ENCODE data around the gene AK8.
"Not testable (repeated sequence)": the region's sequence is repeated elsewhere in the genome, so short reads cannot be mapped to it uniquely, and the experiment has no call there.

The AK8 gene

DNA sequence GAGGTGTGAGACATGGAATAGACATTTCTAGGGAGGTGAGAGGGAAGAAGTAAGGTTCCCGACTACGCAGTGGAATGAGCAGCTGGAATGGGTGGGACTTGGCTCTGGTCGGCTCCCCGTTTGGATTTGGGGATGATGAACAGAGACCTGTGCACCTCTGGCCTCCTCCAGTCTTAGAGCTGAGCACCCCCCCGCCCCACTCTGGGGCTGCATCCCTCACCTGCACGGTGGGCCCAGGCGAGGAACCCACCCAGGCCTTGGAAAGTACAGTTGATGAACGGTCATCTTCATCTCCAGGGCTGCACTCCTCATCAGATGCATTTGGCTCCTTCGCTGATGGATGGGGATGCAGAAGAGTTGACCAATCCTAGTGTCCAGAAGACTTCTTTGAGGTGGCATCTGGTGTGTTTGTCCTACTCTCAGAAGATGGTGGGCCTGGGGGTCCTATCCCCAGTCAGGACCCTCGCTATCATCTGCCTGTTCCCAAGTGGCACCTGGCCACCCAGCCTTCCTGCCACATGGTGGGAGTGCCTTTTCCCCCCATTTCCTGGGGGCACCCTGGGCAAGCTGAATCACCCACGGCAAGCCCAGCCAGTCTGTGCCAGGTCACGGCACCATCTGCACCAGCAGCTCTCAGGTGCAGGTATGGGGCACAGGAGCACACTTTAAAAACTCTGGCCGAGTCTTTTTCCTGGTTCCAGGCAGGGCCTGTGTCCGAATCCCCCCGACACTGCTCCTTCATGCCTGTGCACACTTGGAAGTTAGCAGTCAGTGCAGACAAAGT lies 137.4 kb downstream of the AK8 start:
- no peak for DNase-seq

DNA sequence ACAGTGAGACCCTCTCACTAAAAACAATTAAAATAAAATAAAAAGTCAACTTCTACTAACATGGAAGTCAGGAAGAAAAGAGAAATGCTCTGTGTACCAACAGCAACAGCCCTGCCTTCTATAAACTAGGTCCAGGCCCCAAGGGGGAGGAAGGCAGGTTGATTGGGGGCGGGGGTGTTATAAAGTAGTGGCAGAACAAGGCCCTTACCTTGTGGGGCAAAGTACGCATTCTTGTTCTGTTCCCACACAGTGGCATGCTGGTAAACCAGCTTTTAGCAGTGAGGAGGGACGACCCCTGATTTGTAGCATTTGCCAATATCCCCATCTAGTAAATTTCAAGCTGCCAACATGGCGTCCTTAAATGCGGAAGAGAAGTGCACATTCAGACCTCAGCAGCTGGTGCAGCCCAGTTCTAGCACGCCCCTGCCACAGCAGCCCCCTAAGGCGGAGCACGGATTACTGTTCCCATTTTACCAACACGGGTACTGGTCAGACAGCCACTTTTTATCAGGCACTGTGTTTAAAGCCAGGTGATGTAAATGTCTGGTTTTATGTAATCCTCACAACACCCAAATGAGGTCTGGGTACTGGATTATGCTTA lies 138.3 kb downstream of the AK8 start:
- no peak for DNase-seq

DNA sequence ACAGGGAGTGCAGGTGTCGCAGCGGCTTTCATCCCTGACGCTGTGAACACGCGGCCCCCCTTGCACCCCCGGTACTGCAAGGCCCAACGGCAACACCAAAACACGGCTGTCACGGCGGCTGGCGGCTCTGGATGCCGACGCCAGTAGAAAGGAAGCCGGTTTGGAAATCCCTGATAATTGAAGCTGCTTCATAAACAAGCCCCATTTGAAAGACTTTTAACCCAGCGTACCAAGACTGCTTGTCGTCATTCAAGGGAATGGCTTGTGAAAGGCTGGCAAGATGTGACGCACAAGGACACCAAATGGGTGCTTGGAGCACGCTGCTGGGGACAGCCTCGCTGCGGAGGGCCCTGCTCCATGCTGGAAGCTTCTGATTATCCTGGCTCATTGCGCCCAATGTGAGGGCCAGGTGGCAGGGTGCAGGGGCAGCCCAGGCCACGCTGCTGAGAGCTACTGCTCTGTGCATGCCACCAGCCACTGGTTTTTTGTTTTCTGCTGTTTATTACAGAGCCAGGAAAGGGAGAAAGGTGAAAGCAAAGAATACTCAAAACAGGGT lies 144.7 kb downstream of the AK8 start:
- no peak for DNase-seq

DNA sequence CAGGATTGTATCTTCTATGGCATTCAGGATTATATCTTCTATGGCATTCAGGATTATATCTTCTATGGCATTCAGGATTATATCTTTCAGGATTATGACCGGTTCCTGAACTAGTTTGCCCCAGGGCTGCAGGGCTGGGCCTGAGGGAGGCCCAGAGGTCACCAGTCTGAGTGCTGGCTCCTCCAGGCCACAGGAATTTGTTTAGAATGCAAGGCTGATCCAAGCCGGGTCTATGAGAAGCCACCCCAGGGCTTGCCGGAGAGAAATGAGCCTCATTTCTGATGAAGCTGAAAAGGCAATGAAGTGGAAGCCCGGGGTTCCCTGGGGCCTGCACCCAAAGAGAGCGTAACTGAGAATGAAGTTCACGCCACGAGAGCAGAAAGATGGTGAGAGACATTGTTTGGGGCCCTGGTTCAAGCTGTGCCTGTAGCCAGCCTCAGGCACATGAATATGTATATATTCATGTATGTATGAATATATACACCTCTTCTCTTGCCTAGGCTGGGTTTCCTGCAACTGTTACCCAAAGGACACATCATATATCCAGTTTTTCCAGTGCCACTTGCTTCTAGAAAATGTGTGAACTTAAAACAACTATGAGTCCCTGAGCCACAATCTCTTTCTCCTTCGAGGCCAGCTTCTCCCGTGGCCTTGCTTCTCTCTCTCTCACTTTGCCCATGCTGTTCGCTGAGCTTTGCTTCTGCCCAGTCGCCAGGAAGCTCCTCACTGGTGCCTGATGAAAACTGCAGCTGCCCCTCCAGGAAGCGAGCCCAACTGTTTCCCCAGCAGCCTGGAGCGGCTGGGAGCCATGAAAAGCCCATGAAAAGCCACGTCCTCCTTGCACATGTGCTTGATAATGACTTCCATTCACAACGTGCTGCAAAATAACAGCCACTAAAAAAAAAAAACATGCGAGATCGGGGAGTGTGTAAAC lies 145.5 kb downstream of the AK8 start:
- DNase-seq: no peak

DNA sequence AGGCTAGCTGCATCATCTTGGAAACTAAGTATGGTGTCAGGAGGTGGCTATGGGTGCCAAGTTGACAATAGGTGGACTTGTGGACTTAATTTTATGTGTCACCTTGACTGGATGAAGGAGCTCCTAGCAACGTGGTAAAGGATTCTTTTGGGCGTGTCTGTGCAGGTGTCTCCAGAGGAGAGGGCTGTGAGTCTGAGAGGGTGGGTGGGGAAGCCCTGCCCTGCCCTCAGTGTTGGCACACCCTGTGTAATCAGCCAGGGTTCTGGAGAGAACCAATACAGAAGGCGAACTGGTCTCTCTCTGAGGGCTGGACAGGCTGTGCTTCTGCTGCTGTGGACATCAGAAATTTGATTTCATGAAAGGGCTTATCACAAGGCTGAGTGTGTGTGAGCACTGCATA lies 146.9 kb downstream of the AK8 start:
- no peak for DNase-seq

DNA sequence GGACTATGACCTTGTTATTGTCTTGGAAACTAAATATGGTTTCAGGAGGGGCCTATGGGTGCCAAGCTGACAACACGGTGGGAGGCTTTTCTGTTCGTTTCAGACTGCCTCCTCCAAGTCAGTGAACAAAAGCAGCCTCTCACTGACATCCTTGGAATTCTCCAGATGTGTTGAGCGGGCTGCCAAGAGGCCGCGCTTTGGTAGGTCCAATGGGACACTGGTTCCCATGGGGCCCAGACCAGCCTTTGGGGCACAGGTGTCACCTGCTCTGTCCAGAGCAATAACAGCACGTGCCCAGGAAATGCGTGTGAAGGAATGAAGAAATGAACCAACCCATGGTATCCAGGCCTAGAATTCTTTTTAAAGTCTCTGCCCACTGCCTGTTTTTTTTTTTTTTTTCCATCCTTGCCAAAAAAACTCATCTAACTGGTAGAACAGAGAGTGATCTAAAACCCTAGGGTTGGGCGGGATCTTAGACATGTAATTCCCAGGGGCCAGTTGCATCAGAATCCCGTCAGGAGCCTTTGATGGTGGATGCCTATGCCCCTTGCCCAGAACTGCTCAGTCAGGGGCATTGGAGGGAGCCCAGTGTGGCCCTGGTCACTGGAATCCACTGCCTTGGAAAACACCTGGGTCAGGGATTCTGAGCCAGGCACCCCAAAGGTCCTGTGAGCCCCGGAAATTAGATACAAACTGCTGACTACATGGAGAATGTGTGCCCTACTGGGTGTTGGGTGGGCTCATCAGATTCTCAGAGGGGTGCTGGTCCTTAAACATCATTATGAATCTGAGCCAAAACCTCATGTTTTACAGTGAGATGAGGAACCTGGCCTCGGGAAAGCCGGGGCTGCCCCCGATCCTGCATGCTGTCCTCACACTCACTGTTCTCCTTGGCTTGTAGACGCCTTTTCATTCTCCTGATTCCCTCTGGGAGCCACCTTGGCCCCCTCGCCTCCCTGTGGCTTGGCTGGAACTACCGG lies 147.7 kb downstream of the AK8 start:
- DNase-seq: no peak

DNA sequence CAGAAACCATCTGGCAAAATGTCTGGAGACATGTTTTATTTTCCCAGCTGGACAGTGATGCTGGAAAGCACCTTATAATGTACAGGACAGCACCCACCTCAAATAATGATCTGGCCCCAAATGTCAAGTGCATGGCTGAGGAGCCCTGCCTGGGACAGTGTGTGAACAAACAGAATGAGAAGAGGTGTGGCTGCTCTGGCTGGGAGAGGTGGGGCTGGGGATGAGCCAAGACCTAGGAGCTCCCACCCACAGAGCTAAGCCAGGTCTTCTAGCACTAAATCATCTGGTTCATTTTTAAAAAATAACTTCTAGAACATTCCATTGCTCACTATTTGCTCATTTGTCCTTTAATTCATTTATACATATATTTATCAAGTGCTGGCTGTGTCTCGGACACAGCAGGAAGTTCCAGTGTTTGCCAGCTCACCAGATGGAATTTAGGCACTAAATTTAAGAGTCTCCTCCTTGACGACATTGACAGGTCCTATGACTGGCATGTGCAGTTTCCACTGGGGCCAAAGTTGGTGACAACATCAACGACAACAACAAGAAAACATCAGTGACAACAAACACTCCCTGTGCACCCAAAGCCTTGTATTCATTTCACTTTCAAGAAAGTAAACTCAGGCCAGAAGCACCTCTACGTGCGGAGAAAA lies 148.7 kb downstream of the AK8 start:
- DNase-seq: no peak

DNA sequence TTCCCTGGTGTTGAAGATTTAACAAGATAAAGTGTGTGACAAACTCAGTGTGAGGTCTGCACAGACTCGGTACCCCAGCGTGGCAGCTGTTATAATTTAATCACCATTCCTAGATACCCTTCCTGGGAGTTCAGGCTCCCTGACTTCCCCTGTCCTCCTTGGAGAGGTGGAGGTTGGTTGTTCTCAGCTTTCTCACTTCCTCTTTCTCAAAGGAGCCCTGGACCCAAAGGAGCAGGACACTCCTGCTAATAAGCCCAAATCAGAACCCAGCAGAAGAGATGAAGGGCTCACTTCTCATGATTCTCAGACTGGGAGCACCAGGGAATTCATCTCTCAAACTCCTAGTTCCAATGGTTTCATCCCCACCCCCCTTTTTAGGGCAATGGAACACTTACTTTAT lies 149.6 kb downstream of the AK8 start:
- DNase-seq: no peak

DNA sequence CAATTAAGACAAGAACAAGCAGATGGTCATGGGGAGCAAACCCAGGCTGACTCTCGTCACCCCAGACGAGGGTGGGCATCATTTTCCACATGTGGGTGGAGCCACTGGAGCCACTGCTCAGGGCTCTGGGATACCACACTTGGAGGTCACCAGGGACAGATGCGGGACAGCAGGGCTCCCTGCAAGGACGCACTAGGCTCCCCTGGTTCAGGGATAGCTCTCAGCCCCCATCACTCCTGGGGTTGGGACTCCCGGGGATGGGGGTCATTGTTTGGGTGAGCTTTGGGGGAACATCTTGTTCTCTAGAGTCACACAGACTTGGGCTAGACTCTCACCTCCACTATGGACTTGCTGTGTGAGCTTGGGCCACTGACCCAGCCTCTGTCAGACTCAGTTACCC lies 150.0 kb downstream of the AK8 start:
- no peak for DNase-seq

DNA sequence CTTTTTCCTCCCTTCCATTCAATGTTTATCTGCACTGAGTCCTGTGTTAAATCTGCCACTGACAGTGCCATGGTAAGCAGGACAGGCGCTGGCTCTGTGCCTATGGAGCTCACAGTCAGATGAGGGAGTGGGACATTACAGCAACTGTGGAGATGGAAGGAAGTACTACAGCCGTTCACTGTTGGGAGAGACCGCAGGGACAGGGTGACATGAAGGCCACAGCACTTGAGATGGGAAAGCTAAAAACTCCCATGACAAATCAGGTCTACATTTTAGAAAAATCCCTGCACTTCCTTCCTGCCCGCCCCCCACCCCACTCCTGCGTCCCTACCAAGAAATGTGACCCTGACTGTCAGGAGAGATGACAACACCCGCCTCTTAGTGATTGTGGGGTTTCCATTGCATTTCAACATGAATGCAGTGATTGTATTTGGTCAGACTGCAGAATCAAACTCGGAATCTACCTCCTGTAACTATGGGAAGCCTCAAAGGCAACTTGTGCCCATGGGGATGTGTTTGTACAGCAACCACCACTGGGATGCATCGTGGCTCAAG lies 151.4 kb downstream of the AK8 start:
- DNase-seq: no peak

DNA sequence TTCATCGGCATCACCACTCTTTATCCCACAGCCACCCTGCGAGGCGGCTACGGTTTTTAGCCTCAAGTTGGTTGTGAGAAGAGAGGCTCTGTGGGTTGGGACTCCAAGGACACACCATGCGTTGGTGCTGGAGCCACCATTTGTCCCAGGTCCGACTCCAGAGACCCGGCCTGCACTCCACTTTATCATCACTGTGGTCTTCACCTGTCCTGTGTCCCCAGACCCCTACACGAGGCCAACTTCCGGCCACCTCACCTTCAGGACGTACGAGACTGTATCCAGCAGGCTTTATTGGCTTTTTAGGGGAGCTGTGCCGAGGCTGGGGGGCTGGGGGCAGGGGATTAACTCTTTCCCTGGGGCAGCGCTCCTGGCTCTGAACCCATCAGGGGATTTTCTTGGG lies 152.8 kb downstream of the AK8 start:
- DNase-seq: no peak

DNA sequence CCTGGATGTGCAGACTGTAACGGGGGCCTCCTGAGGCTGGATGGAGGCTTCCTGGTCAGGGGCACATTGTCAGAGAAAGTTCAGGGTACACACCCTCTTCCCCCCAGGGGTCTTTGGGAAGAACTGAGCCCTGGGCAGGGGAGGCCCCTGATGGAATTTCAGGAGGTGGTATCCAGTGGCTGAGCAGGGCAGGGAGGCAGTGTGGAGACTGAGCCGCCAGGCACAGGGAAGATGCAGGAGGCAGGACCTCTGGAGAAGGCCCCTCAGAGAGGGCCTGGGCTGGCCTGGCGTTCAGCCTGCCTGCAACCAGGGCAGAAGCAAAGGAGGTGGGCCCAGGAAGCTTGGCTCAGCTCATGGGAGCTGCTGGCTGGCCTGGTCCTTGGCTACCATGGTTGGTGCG lies 154.3 kb downstream of the AK8 start:
- DNase-seq: no peak

DNA sequence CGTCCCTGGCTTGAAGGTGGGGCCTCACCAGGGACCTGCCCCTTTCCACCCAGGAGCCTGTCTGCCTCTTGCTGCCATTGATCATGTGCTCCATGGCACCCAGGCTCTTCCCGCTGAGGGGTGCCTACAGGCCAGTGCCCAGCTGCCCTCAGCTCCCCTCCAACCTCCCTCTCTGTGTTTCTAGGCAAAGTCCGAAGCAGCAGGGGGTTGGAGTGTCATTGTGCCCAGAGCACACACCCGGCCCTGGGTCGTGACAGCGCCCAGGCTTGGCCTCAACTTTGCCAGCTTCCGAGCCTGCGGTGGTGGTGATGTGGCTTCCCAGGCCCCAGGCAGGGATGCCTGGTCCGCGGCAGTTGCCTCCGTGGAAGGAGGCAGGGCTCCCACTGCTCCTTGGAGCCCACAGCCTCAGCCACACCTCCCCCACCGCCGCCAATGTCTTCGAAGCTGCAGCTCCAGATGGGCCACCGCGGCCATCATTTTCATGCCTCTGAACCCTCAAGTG lies 155.5 kb downstream of the AK8 start:
- DNase-seq: no peak

DNA sequence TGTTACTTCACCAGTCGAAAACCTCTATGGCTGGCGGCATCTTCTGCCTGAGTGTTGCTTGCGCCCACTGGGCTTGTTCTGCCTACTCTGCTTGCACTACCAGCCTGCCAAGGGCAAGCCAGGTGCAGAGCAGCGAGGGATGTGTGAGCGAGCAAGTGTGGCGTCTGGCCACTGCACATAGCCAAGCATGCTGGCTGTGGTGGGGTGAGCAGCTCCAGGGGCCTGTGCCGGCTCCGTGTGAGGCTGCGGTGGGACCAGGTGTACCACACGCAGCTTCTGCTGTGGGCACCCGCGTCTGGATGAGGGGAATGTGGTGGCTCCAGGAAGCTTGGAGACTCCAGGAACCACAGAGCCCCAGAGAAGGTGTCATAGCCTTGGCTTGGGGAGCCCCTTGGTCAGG lies 156.4 kb downstream of the AK8 start:
- no peak for DNase-seq

DNA sequence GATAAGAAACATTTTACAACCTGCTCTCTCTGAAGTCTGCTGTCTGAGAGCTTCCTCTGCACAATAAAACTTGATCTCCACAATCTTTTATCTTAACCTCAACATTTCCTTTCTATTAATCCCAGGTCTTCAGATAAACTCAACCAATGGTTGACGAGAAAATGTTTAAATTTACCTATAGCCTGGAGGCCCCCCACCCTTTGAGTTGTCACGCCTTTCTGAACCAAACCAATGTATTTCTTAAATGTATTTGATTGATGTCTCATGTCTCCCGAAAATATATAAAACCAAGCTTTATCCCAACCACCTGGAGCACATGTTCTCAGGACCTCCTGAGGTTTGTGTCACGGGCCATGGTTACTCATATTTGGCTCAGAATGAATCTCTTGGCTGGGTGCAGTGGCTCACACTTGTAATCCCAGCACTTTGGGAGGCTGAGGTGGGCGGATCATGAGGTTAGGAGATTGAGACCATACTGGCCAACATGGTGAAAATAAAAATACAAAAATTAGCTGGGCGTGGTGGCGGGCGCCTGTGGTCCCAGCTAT lies 159.6 kb downstream of the AK8 start:
- not testable (repeated sequence) for DNase-seq

DNA sequence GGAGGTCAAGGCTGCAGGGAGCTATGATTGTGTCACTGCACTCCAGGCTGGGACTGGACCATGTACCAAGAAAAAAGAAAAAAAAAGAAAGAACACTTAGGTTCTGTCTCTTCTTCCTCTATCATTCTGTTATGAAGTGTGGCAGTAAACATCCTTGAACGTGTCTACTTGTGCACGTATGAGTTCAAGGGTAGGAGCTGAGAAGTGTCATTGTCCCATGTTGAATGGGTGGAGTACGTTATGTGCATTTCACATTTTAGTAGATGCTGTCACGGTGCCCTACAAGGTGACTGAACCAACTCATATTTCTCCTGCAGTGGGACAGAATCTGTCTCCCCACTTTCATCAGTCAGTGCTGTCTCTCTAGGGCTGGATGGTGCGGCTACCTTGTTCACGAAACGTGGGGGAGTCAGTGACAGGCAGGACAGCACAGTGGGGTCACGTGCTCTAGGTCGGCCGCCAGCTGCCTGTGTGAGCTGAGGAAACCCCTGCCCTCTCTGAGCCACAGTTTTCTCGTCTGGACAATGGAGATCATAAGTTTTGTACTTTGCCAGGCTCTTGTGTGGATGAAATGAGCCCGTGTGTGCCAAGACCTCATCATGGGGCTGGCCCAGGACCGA lies 160.6 kb downstream of the AK8 start:
- DNase-seq: no peak

DNA sequence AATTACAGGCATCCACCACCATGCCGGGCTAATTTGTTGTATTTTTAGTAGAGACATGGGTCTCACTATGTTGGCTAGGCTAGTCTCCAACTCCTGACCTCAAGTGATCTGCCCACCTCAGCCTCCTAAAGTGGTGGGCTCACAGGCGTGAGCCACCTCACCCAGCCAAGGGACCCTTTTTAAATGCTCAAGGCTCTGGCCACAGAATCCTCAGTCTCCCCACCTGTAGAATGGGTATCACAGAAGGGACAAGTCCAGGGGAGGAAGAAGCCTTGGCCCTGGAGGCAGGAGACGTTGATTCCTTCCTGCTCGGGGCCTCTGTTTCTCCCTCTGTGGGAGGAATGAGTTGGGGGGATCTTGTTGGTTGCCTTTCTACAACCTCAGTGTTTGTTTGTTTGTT lies 162.1 kb downstream of the AK8 start:
- no peak for DNase-seq

DNA sequence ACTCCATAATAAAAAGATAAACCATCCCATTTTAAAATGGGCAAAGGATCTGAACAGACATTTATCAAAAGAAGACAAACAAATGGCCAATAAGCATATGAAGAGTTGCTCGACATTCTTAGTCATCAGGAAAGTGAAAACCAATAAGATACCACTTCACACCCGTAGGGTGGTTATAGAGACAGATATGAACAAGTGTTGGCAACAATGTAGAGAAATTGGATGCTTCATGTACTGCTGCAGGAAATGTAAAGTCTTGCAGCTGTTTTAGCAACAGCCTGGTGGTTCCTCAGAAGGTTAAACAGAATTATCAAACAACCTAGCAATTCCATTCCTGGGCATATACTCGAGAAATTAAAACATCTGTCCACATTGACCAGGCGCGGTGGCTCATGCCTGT lies 165.3 kb downstream of the AK8 start:
- no peak for DNase-seq

DNA sequence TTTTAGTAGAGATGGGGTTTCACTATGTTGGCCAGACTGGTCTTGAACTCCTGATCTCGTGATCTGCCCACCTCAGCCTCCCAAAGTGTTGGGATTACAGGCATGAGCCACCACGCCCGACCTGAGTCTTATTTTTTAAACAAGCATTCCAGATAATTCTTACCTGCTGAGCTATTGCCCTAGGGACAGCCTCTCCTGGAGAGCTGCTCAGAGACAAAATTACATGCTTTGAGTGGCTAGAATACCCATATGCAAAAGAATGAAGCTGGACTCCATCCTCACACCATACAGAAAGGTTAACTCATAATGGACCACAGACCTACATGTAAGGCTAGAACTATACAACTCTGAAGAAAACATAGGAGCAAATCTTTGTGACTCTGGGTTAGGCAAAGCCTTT lies 166.2 kb downstream of the AK8 start:
- no peak for DNase-seq

DNA sequence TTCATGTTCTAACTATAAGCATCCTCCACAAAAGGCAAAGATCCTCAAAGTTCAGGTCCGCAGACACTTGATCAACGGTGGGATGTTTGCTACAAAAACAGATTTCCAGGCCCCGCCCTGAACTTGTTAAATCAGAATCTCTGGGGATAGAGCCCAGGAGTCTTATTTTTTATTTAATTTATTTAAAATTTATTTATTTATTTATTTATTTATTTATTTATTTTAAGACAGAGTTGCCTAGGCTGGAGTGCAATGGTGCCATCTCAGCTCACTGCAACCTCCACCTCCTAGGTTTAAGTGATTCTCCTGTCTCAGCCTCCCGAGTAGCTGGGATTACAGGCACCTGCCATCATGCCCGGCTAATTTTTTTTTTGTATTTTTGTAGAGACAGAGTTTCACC lies 166.9 kb downstream of the AK8 start:
- not testable (repeated sequence) for DNase-seq
